Motor neuron (in vitro differentiated cells): ENCODE measurements around the gene KDM7A. TPM values are rescaled to one million over a fixed set of nuclear protein-coding genes. Genes with fewer than 3 reads are reported as not detected.
A peak's percentile ranks its signal among the peaks of the same experiment; 100 is the strongest.
"Not testable (repeated sequence)": the region's sequence is repeated elsewhere in the genome, so short reads cannot be mapped to it uniquely, and the experiment has no call there.

ENCODE experiments used
- ATAC-seq, 8 experiments: fragments of 200-7000 bp; cut with Tn5 transposase; replicated peaks in 6 of 8; 2 replicates each; pipeline ENCODE4 v1.8.0; 2021; ENCODE audit warnings: mild to moderate bottlenecking in 8 of 8, moderate library complexity in 8 of 8
- H3K27ac ChIP-seq, 2 donors: fragments of 250-450 bp; sonication (Bioruptor Pico); 2 replicates each; pipeline ENCODE4 v1.9.0; 2021; ENCODE audit warnings: antibody characterized with exemption in 2 of 2, mild to moderate bottlenecking in 2 of 2, moderate library complexity in 1 of 2
- H3K4me1 ChIP-seq, 2 donors: fragments of 250-450 bp; sonication (Bioruptor Pico); replicated peaks in 1 of 2; 2 replicates each; pipeline ENCODE4 v1.6.1; 2021; ENCODE audit warnings: antibody characterized with exemption in 2 of 2, mild to moderate bottlenecking in 2 of 2, moderate library complexity in 1 of 2
- H3K4me3 ChIP-seq, 5 donors: fragments of 250-450 bp; sonication (Bioruptor Pico); 2 replicates each; pipeline ENCODE4 v1.9.0; 2021; ENCODE audit warnings: antibody characterized with exemption in 5 of 5, mild to moderate bottlenecking in 5 of 5, moderate library complexity in 4 of 5
- WGBS, 10 experiments: fragments of 450-650 bp; shearing (Covaris generic); methylation state at CpG; one replicate each; pipeline ENCODE4 v1.0.0; 2022; 5-methylcytosine and 5-hydroxymethylcytosine counted together
- in situ Hi-C, 9 experiments: fragments of 400-800 bp; cut with MboI; loops; one replicate each; pipeline ENCODE4 v1.15.0; 2021; ENCODE audit warnings: low sequenced_read_pairs in 9 of 9, low pct_unique_long_range_greater_than_20kb in 2 of 9; ENCODE audit not compliant: unreplicated experiment in 9 of 9
- total RNA-seq, 8 experiments: library from RNA; unstranded; fragments of 300-600 nt; gene quantifications; 2 replicates each; pipeline versions ENCODE4 v1.2.3 to v1.2.4, GENCODE V29; 2022

The KDM7A gene
- total RNA-seq, 8 experiments from 2014 or later = 8.6 to 15.5 (median 9.8) TPM

GRCh38 chr7:140192620-140193019 lies 15.8 kb upstream of the KDM7A start:
- H3K27ac ChIP-seq = no peak overlapping the region
- no peaks in the 10 kb centered on the region for H3K4me1 ChIP-seq
- no peak overlapping the region for H3K4me3 ChIP-seq
- ATAC-seq = no peak
- in situ Hi-C loops = no loop called here

DNA sequence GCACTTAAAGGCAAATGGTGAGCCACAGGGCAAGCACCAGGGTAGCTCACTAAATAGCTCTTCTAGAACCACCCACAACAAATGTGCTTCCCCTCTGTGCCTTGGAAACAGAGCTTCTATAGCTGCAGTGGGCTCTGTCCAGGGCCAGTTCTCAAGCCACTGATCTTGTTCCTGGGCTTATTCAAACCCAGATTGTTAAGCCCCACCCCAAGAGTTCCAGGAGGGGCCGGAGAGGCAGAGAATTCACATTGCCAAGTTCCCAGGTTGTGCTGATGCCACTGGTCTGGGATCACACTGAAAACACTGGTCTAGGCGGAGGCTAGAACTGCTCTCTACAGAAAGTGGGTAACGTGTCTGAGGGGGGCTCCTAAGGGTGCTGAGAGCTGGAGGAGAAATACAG lies 15.4 kb upstream of the KDM7A start:
- 20 to 100% (median 78%) methylated on average over 1 to 3 of the region's 3 CpGs; no CpG with 5 or more reads in 4 of the 10 experiments for WGBS, 10 experiments
- ATAC-seq = no peak
- Histone ChIP-seq H3K4me3 (no peak overlapping the region), H3K4me1 (no peaks in the 10 kb centered on the region), H3K27ac (no peak overlapping the region)
- in situ Hi-C loops = no loop called here

- H3K4me1 ChIP-seq = no peaks in the 10 kb centered on the region
- H3K4me3 ChIP-seq = no peak overlapping the region
- in situ Hi-C loops = no loop called here
- ATAC-seq = no peak
- no peak overlapping the region for H3K27ac ChIP-seq
Measured at GRCh38 chr7:140190588-140190987, 13.8 kb upstream of the KDM7A start.

- Histone ChIP-seq H3K27ac (no peak overlapping the region), H3K4me3 (no peak overlapping the region), H3K4me1 (no peaks in the 10 kb centered on the region)
- no peak for ATAC-seq
- 85 to 100% (median 100%) methylated on average over 2 of the region's 2 CpGs; no CpG with 5 or more reads in 6 of the 10 experiments for WGBS, 10 experiments
- in situ Hi-C loops = no loop called here
Measured at GRCh38 chr7:140189917-140190316, 13.1 kb upstream of the KDM7A start.

DNA sequence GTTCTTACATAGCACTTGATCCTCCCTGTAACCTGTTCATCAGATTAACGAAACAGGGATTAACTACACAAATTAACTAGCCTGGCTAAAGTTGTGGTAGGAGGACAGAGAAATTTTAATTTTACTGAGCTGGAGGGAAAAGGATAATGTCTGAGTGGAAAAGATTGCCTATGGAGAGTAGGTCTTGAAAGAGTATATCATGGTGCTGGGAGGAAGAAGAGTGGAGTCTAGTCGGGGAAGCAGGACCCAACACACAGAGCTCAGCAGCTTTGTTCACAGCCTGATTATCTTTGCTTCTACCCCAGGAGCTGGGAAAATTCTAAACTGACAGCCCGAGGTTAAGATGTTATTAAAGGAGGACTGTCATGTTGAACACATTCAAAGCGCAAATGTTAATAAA lies 6.1 kb upstream of the KDM7A start:
- no peaks in the 10 kb centered on the region for H3K4me1 ChIP-seq
- H3K27ac ChIP-seq = no peak overlapping the region
- WGBS, 10 experiments = 41 to 80% (median 65%) methylated on average over 2 to 4 of the region's 4 CpGs; no CpG with 5 or more reads in 1 of the 10 experiments
- in situ Hi-C loops = no loop called here
- ATAC-seq = no peak
- no peak overlapping the region for H3K4me3 ChIP-seq

DNA sequence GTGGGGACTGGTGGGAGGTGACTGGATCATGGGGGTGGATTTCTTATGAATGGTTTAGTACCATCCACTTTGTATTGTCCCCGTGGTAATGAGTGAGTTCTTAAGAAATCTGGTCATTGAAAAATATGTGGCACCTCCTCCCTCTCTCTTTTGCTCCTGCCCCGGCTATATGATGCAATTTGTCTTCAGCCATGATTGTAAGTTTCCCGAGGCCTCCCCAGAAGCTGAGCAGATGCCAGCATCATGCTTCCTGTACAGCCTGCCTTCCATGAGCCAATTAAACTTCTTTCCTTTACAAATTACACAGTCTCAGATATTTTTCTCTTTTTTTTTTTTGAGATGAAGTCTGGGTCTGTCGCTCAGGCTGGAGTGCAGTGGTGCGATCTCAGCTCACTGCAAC lies 2.6 kb upstream of the KDM7A start:
- WGBS, 10 experiments = 29 to 100% (median 82%) methylated on average over 1 to 5 of the region's 5 CpGs; no CpG with 5 or more reads in 2 of the 10 experiments
- no peak overlapping the region for H3K4me3 ChIP-seq
- ATAC-seq = no peak
- H3K27ac ChIP-seq = no peak overlapping the region
- in situ Hi-C loops = no loop called here
- peaks cover 0 to 5% of the 10 kb centered on the region in 2 donors for H3K4me1 ChIP-seq

- H3K27ac ChIP-seq = peak overlapping the region; percentile 83 to 89
- WGBS, 10 experiments = no CpG with 5 or more reads among the region's 95 CpGs
- ATAC-seq = peak in 4 of 8 experiments; percentile 0 to 2 (median 0)
Measured at GRCh38 chr7:140176122-140176701, 571 bp downstream of the KDM7A start.

GRCh38 chr7:140175221-140176121 lies 1.3 kb downstream of the KDM7A start:
- ATAC-seq = peak; percentile 43 to 57 (median 50)
- H3K4me3 ChIP-seq = peak overlapping the region; percentile 58 to 79 (median 69)
- in situ Hi-C loops = no loop called here
- WGBS, 10 experiments = 0 to 5% (median 0%) methylated on average over 1 to 38 of the region's 72 CpGs; no CpG with 5 or more reads in 3 of the 10 experiments
- peaks cover 0 to 5% of the 10 kb centered on the region in 2 donors for H3K4me1 ChIP-seq
- peak overlapping the region; percentile 9 to 89 for H3K27ac ChIP-seq

More at GRCh38 chr7:140176122-140176701, 571 bp downstream of the KDM7A start:
- H3K4me3 ChIP-seq = peak overlapping the region; percentile 58 to 79 (median 69)
- in situ Hi-C loops = no loop called here
- H3K4me1 ChIP-seq = peaks cover 0 to 5% of the 10 kb centered on the region in 2 donors

DNA sequence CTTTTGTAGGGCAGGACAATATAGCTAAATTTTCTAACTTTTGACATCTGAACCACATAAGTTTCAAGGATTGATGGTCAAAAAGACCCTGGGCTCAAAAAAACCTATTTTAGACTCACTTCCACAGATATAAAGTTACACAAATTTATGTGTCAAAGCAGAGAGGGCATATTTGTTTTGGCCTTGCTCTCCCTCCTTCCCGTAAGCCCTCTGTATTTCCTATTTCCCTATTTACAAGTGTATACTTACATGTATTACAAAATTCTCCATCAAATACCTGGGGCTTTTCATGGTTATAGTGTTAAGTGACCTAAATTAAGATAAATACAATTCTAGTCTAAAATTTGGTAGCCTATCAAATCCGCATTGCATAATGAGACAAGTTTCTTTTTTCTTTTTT lies 2.6 kb downstream of the KDM7A start:
- Histone ChIP-seq H3K4me1 (peaks cover 0 to 5% of the 10 kb centered on the region in 2 donors), H3K4me3 (no peak overlapping the region), H3K27ac (no peak overlapping the region)
- in situ Hi-C loops = no loop called here
- 67 to 100% (median 100%) methylated on average over 1 to 2 of the region's 2 CpGs; no CpG with 5 or more reads in 1 of the 10 experiments for WGBS, 10 experiments
- ATAC-seq = no peak

- Histone ChIP-seq H3K27ac (no peak overlapping the region), H3K4me1 (peaks cover 6 to 8% of the 10 kb centered on the region in 2 donors), H3K4me3 (no peak overlapping the region)
- in situ Hi-C loops = no loop called here
- 88 to 100% (median 96%) methylated on average over 1 to 4 of the region's 4 CpGs; no CpG with 5 or more reads in 4 of the 10 experiments for WGBS, 10 experiments
- ATAC-seq = no peak
Measured at GRCh38 chr7:140170375-140170774, 6.4 kb downstream of the KDM7A start.

- 40 to 89% (median 74%) methylated on average over 1 to 2 of the region's 2 CpGs; no CpG with 5 or more reads in 1 of the 10 experiments for WGBS, 10 experiments
- in situ Hi-C loops = no loop called here
- H3K4me3 ChIP-seq = no peak overlapping the region
- peaks cover 5 to 7% of the 10 kb centered on the region in 2 donors for H3K4me1 ChIP-seq
- no peak for ATAC-seq
- no peak overlapping the region for H3K27ac ChIP-seq
Measured at GRCh38 chr7:140168816-140169215, 8.0 kb downstream of the KDM7A start.

- WGBS, 10 experiments = 13 to 86% (median 69%) methylated on average over 1 to 3 of the region's 3 CpGs; no CpG with 5 or more reads in 2 of the 10 experiments
- peak in 7 of 8 experiments; percentile 52 to 93 (median 63) for ATAC-seq
- Histone ChIP-seq H3K4me3 (no peak overlapping the region), H3K27ac (no peak overlapping the region), H3K4me1 (peaks cover 5 to 7% of the 10 kb centered on the region in 2 donors)
- in situ Hi-C loops = no loop called here
Measured at GRCh38 chr7:140165422-140165821, 11.4 kb downstream of the KDM7A start.

DNA sequence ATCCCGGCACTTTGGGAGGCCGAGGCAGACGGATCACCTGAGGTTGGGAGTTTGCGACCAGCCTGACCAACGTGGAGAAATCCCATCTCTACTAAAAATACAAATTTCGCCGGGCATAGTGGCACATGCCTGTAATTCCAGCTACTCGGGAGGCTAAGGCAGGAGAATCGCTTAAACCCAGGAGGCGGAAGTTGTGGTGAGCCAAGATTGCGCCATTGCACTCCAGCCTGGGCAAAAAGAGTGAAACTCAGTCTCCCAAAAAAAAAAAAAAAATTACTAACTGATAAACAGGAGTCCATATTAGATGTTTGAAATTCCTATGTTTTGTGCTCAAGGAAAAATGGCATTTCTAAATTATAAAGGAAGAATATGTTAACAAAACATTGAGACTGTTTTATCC lies 14.7 kb downstream of the KDM7A start:
- H3K27ac ChIP-seq, in situ Hi-C loops, H3K4me1 ChIP-seq, H3K4me3 ChIP-seq, ATAC-seq: not testable (repeated sequence)
- 89 to 100% (median 97%) methylated on average over 1 to 10 of the region's 11 CpGs; no CpG with 5 or more reads in 1 of the 10 experiments for WGBS, 10 experiments
